ENCODE results near the gene GOLGA8G.
"Not testable (repeated sequence)": the region's sequence is repeated elsewhere in the genome, so short reads cannot be mapped to it uniquely, and the experiment has no call there.

GOLGA8G gene

DNA sequence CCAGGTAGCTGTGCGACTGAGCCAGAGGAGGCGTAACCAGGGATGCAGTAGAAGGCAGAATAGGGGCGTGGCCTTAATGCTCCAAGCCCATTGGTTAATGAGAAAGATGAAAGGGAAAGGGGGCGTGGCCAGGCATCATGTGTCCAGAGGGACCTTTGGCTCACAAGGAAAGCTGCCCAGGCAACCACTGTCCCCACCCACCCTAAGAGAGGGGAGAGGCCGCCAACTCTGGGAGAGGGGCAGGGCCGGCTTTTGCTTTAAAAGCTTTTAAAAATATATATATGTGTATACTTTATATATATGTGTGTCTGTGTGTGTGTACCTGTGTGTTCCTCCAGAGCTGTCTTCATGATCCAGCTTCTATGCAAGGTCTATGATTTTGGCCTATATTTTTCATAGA, at the start of gene GOLGA8G:
GOLGA8G (minus strand) TSS at position 18 of the 400 bp plus-strand sequence. CDS start 62 bp downstream, outside the sequence.
- DNase-seq, result not testable (repeated sequence)

- DNase-seq, result not testable (repeated sequence)
These were observed 40.6 kb upstream of the GOLGA8G start for GRCh38 chr15:28573351-28573750.

DNA sequence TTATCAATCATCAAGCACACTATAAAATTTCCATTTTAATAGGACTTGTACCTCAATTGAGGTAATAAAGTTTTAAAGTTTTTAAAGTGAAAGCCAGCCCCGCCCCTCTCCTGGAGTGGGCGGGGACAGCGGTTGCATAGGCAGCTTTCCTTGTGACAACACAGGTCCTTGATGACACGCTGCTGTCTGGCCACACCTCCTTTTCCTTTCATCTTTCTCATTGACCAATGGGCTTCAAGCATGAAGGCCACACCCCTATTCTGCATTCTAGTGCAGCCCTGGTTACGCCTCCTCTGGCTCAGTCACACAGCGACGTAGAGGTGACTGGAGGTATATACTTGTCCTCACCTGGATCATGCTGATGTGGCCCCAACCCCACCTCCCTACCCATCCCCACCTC, 20.5 kb upstream of the GOLGA8G start, which contains the start of gene GOLGA6L25:
GOLGA6L25 (plus strand) TSS at position 301 of the 400 bp plus-strand sequence; CDS start at position 362, 61 bp downstream.
- DNase-seq, result not testable (repeated sequence)

- not testable (repeated sequence) for DNase-seq
These were observed 17.6 kb downstream of the GOLGA8G start for GRCh38 chr15:28515208-28515607.

GRCh38 chr15:28514128-28514527, 18.6 kb downstream of the GOLGA8G start:
- DNase-seq, result not testable (repeated sequence)

DNA sequence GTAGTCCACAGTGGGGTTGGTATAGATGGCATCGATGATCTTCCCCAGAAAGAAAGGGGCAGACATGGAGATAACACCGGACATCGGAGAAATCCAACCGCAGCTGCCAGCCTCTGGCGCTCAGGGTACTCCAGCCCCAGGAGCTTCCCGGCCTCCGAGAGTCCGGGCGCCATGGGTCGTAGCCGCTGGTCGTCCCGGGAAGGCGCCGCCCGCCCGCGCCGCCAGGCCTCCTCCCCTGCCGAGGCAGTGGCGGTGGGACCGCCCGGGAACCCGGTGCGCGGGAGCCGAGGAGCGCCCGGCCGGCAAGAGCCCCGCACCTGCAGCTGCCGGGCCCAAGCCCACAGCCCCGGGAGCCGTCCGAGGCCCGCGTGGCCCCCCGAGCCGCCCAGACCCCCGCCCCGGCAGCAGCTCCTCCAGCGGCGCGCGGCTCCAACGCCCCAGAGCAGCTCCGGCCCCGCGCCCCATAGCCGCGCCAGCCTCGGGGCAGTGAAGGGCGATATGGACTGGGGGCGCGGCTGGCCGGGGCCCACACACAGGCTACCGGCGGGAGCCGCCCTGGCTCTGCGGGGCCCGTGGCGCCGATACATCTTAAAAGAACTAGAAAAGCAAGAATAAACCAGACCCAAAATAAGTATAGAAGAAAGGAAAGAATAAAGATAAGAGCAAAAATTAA, 24.4 kb downstream of the GOLGA8G start:
- DNase-seq, result not testable (repeated sequence)

DNA sequence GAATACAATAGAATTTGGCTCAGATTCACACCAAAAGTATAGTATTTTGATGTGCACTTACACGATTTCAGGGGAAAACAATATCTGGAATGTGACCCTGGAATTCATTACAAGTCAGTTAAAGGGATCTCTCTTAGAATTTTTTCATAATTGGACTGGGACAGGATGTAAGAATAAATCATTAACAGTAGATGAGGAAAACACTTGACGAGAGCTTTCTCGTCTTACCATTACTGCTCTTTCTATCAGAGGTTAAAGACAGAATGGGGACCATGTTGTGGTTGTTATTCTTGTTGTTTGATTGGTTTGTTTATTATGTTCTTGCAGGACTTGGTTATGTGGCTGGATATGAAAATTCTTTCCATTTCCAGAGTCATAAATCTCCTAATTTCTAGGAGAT, 51.4 kb downstream of the GOLGA8G start:
- not testable (repeated sequence) for DNase-seq

Measured in stimulated activated CD4-positive, alpha-beta T cell treated with anti-CD3 and anti-CD28 coated beads, Interleukin-4, amount 100 ng/mL, for 24 hours (primary cell).